ENCODE results near the gene PPBP. TPM values are rescaled to one million over a fixed set of nuclear protein-coding genes. Genes with fewer than 3 reads are reported as not detected.
A peak's percentile ranks its signal among the peaks of the same experiment; 100 is the strongest.

Gene PPBP
- total and polyA plus RNA-seq, 9 of the 15 experiments (the other 6 are each of a cell fraction or from before 2014, with no cell fraction given) = 0.17 to 0.55 (median 0.29) TPM; not detected in 4

DNA sequence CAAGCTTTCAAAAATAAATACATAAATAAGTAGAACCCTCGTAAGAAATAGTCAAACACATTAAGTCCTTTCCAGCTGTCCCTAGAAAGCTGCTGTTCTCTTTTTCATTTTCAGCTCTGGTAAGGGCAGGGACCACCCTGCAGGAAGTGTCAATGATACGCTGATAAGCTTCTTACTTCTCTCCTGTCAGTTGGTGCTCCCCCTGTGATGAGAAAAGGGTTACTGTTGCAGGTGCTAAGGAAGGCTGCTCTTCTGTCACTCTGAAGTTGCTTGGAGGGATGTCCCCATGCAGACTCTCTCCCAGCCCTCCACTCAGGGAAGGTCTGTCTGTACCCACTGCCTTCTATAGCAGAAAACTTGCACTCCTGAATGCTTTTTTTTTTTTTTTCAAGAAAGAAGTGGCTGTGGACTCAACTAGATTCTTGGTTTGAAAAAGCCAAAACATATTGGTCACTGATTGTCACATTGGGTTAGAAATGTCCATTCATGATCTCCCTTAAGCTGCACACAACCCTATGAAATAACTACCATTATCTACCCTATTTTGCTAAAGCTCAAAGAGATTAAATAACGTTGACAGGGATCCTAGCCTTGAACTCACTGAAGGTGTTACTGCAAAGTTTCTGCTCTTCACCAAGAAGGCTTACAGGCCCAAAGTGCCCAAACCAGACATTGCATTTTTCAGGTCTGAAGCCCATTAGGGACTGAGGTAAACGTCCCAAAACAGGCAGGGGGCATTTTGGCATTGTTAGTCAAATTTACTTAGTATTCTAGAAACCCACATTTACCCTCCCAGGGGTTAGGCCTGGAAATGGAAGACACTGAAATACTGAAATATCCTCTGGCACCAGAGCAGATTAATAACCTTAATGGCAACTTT is 49.3 kb upstream of the PPBP start (continued):
- TF ChIP-seq, protein P1, sequence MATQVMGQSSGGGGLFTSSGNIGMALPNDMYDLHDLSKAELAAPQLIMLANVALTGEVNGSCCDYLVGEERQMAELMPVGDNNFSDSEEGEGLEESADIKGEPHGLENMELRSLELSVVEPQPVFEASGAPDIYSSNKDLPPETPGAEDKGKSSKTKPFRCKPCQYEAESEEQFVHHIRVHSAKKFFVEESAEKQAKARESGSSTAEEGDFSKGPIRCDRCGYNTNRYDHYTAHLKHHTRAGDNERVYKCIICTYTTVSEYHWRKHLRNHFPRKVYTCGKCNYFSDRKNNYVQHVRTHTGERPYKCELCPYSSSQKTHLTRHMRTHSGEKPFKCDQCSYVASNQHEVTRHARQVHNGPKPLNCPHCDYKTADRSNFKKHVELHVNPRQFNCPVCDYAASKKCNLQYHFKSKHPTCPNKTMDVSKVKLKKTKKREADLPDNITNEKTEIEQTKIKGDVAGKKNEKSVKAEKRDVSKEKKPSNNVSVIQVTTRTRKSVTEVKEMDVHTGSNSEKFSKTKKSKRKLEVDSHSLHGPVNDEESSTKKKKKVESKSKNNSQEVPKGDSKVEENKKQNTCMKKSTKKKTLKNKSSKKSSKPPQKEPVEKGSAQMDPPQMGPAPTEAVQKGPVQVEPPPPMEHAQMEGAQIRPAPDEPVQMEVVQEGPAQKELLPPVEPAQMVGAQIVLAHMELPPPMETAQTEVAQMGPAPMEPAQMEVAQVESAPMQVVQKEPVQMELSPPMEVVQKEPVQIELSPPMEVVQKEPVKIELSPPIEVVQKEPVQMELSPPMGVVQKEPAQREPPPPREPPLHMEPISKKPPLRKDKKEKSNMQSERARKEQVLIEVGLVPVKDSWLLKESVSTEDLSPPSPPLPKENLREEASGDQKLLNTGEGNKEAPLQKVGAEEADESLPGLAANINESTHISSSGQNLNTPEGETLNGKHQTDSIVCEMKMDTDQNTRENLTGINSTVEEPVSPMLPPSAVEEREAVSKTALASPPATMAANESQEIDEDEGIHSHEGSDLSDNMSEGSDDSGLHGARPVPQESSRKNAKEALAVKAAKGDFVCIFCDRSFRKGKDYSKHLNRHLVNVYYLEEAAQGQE (IDR thresholded peaks at IDR 0.05; ENCODE audit: borderline replicate concordance) = peak; percentile 18; the same call in 1 of the 2 replicates
- TF ChIP-seq, protein P1 (CRISPR knock-in tag; IDR thresholded peaks at IDR 0.05; ENCODE audit: low read depth) = no peak
- peak; percentile 44; the same call in 1 of the 2 replicates for TF ChIP-seq SMARCA4 (IDR thresholded peaks at IDR 0.05)
- TF ChIP-seq ZNF766 (CRISPR knock-in tag; conservative IDR thresholded peaks at IDR 0.05) = 0 out of 2 replicates have a peak, but pooled peaks have one; percentile 21
- TF ChIP-seq XRCC3 (IDR thresholded peaks at IDR 0.05) = no peak
- TF ChIP-seq ZNF263 (CRISPR knock-in tag; IDR thresholded peaks at IDR 0.05; ENCODE audit: borderline replicate concordance) = peak; percentile 60; the same call in 1 of the 2 replicates
- no peak for TF ChIP-seq ZNF232 (CRISPR knock-in tag; IDR thresholded peaks at IDR 0.05)
- TF ChIP-seq, protein P2, sequence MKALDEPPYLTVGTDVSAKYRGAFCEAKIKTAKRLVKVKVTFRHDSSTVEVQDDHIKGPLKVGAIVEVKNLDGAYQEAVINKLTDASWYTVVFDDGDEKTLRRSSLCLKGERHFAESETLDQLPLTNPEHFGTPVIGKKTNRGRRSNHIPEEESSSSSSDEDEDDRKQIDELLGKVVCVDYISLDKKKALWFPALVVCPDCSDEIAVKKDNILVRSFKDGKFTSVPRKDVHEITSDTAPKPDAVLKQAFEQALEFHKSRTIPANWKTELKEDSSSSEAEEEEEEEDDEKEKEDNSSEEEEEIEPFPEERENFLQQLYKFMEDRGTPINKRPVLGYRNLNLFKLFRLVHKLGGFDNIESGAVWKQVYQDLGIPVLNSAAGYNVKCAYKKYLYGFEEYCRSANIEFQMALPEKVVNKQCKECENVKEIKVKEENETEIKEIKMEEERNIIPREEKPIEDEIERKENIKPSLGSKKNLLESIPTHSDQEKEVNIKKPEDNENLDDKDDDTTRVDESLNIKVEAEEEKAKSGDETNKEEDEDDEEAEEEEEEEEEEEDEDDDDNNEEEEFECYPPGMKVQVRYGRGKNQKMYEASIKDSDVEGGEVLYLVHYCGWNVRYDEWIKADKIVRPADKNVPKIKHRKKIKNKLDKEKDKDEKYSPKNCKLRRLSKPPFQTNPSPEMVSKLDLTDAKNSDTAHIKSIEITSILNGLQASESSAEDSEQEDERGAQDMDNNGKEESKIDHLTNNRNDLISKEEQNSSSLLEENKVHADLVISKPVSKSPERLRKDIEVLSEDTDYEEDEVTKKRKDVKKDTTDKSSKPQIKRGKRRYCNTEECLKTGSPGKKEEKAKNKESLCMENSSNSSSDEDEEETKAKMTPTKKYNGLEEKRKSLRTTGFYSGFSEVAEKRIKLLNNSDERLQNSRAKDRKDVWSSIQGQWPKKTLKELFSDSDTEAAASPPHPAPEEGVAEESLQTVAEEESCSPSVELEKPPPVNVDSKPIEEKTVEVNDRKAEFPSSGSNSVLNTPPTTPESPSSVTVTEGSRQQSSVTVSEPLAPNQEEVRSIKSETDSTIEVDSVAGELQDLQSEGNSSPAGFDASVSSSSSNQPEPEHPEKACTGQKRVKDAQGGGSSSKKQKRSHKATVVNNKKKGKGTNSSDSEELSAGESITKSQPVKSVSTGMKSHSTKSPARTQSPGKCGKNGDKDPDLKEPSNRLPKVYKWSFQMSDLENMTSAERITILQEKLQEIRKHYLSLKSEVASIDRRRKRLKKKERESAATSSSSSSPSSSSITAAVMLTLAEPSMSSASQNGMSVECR (CRISPR knock-in tag; IDR thresholded peaks at IDR 0.05) = no peak
- TF ChIP-seq RBFOX2 (IDR thresholded peaks at IDR 0.05; ENCODE audit: low read depth, low read length) = 0 out of 2 replicates have a peak, but pooled peaks have one; percentile 39
- peak in 1 of 2 experiments; percentile 31; a peak in 1 of 4 replicates for TF ChIP-seq HDAC1 (IDR thresholded peaks at IDR 0.05)
- TF ChIP-seq, protein P3, sequence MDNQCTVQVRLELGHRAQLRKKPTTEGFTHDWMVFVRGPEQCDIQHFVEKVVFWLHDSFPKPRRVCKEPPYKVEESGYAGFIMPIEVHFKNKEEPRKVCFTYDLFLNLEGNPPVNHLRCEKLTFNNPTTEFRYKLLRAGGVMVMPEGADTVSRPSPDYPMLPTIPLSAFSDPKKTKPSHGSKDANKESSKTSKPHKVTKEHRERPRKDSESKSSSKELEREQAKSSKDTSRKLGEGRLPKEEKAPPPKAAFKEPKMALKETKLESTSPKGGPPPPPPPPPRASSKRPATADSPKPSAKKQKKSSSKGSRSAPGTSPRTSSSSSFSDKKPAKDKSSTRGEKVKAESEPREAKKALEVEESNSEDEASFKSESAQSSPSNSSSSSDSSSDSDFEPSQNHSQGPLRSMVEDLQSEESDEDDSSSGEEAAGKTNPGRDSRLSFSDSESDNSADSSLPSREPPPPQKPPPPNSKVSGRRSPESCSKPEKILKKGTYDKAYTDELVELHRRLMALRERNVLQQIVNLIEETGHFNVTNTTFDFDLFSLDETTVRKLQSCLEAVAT (IDR thresholded peaks at IDR 0.05) = no peak
- peak; percentile 25; the same call in 1 of the 2 replicates for TF ChIP-seq MECOM (CRISPR knock-in tag; IDR thresholded peaks at IDR 0.05)
- TF ChIP-seq FOXK1 (CRISPR knock-in tag; IDR thresholded peaks at IDR 0.05; ENCODE audit: borderline replicate concordance) = no peak

All from K562 (cell line).